GM18873 (cell line): ENCODE data around the gene PIM1.
"Not testable (repeated sequence)": the region's sequence is repeated elsewhere in the genome, so short reads cannot be mapped to it uniquely, and the experiment has no call there.

Source experiments
- ATAC-seq: cut with Tn5 transposase; IDR thresholded peaks from one replicate; pipeline ENCODE4 v1.9.1; 2021; ENCODE audit warnings: mild to moderate bottlenecking, moderate library complexity, moderate number of reproducible peaks; ENCODE audit not compliant: unreplicated experiment, low FRiP score

PIM1 gene

DNA sequence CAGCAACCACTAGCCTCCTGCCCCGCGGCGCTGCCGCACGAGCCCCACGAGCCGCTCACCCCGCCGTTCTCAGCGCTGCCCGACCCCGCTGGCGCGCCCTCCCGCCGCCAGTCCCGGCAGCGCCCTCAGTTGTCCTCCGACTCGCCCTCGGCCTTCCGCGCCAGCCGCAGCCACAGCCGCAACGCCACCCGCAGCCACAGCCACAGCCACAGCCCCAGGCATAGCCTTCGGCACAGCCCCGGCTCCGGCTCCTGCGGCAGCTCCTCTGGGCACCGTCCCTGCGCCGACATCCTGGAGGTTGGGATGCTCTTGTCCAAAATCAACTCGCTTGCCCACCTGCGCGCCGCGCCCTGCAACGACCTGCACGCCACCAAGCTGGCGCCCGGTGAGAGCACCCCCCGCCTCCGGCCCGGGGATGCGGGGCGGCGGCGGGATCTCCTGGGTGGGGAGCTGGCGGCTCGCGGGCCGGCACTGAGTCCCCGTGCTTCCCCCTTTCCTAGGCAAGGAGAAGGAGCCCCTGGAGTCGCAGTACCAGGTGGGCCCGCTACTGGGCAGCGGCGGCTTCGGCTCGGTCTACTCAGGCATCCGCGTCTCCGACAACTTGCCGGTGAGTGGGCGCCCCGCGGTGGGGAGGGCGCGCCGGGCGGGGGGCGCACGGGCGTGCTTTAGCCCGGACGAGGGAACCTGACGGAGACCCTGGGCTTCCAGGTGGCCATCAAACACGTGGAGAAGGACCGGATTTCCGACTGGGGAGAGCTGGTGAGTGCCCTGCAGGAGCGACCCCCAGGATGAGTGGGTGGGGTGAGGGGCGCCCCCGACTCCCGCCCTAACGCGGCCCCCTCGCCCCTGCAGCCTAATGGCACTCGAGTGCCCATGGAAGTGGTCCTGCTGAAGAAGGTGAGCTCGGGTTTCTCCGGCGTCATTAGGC is 585 bp downstream of the PIM1 start:
- ATAC-seq = peak; percentile 19

DNA sequence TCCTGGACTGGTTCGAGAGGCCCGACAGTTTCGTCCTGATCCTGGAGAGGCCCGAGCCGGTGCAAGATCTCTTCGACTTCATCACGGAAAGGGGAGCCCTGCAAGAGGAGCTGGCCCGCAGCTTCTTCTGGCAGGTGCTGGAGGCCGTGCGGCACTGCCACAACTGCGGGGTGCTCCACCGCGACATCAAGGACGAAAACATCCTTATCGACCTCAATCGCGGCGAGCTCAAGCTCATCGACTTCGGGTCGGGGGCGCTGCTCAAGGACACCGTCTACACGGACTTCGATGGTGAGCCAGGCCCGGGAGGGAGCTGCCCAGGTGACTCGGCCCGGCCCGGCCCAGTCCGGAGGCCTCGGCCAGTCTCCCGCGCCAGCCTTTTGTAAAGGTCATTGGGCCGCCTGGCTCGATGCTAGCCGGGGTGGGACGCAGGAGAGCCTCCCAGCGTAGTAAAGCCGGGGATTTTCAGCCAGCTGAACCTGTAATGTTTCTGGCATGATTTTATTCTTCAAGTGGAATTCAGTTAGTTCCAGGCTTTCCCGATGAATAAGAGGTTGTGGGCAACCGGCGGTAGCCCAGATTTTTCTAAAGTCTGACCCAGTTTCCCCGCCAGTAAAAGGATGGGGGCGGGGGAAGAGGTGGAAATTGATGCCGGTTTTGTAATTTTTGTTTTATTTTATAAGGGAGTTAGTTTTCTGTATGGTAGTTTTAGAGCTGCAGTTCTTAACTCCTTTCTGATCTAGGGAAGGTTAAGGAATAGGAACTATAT is 1.4 kb downstream of the PIM1 start:
- ATAC-seq = no peak

DNA sequence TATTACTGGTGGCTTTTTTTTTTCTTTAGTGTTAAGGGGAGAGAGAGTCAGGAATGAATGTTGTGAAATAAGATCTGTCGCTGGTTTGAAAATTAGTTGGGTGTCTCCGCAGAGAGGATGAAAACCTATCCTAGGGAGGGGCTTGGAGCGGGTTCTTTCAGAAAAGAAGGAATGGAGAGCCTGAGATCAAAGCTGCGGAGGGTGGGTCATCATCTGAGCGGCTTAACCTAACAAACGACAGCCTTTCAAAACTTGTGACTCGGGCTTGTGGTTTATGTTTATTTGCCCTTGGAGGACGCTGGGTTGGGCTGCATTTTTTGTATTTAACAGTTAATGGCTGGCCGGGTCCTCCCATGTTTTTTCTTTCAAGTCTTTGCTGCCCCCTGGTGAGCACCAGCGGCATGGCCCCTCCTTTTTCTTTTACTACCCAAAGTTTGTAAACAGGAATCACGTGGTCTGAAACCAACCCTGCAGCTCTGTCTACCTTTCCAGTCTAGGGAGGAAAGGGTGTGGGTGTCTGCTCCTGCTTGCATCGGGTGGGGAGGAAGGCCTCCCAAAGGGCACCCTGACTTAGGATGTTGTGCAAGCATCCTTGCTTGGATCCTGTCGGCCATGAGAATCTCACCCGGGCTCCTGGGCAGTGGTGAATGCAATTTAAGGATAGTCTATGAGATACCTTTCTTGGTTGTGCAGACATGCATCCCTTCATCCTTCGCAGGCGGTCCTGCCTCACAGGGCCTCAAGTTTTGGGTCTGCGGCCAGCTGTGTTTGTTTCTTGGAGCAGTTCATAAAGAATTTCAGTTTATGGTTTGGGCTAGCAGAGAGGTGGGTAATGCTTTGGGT is 2.2 kb downstream of the PIM1 start:
- peak; percentile 30 for ATAC-seq

DNA sequence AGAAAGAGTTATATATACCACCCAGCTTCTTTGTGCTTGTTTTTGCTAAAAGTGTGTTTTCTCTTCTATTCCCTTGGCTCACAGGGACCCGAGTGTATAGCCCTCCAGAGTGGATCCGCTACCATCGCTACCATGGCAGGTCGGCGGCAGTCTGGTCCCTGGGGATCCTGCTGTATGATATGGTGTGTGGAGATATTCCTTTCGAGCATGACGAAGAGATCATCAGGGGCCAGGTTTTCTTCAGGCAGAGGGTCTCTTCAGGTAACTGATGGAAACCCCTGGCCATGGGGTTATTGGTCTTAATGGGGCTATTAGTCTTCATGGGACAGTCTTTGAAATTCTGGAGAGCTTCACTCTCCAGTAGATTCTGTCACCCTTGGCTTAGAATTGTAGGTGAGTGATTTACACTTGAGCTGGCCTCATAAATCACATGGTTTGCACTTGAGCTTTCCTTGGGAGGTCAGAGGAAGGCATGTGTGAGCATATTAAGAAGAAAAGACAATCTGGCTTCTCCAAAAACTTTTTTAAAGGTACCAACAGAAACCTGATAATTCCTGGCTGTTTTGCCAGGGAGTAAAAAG is 3.0 kb downstream of the PIM1 start:
- no peak for ATAC-seq

GRCh38 chr6:37173493-37174195 is 3.7 kb downstream of the PIM1 start:
- ATAC-seq = no peak

DNA sequence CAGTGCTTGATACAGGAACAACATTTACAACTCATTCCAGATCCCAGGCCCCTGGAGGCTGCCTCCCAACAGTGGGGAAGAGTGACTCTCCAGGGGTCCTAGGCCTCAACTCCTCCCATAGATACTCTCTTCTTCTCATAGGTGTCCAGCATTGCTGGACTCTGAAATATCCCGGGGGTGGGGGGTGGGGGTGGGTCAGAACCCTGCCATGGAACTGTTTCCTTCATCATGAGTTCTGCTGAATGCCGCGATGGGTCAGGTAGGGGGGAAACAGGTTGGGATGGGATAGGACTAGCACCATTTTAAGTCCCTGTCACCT is 4.2 kb downstream of the PIM1 start:
- no peak for ATAC-seq

- ATAC-seq = no peak
Observed at GRCh38 chr6:37174515-37175331, 4.8 kb downstream of the PIM1 start.

DNA sequence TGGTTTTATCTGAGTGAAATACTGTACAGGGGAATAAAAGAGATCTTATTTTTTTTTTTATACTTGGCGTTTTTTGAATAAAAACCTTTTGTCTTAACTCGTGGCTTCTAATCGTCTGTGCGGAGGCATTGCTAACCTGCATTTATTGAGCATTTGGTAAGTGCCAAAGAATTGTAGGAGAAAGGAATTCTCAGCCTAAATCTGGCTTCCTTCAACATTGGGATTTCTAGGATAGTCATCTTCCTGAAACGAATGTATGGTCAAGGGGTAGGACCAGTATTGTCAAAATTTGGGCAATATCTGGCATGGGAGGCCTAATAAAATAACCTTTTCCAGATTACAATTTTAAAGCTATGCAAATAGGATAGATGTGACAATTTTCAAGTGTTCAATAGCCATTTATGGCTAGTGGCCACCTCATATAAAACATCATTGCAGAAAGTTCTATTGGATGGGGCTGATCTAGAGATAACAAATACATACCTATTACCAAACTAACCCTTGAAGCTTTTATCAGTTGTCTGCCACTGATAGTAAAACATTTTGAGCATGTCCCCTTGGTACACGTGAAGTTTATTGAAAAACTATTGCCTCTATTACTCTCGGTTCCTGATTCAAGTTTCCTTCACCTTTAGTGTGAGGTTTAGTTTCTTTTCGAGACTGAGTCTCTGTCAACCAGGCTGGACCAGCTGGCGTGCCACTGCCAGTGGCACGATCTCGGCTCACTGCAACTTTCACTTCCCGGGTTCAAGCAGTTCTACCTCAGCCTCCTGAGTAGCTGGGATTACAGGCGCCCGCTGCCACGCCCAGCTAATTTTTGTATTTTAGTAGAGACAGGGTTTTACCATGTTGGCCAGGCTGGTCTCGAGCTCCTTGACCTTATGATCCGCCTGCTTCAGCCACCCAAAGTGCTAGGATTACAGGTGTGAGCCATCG is 5.6 kb downstream of the PIM1 start:
- ATAC-seq = peak; percentile 41

DNA sequence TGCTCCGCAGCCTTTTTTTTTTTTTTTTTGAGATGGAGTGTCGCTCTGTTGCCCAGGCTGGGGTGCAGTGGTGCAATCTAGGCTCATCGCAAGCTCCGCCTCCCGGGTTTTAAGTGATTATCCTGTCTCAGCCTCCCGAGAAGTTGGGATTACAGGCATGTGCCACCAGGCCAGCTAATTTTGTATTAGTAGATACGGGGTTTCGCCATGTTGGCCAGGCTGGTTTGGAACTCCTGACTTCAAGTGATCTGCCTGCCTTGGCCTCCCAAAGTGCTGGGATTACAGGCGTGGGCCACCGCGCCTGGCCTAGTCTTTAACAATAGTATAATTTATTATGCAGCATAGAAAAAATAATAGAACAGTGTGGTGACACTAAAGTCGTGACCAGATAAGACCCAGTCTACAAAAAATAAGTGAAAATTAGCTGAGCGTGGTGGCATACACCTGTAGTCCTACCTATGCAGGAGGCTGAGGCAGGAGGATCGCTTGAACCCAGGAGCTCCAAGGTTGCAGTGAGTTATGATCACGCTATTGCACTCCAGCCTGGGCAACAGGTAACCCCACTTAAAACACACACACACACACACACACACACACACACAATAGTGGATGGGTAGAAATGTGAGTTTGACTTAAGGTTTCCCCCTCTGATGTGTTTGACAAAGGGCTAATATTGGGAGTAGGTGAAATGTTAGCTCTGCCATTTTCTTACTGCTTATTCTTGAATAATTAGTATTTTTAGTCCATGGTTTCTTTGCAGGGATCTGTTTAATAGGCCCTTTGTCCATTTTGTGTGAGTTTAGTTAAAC is 6.5 kb downstream of the PIM1 start:
- ATAC-seq = no peak

DNA sequence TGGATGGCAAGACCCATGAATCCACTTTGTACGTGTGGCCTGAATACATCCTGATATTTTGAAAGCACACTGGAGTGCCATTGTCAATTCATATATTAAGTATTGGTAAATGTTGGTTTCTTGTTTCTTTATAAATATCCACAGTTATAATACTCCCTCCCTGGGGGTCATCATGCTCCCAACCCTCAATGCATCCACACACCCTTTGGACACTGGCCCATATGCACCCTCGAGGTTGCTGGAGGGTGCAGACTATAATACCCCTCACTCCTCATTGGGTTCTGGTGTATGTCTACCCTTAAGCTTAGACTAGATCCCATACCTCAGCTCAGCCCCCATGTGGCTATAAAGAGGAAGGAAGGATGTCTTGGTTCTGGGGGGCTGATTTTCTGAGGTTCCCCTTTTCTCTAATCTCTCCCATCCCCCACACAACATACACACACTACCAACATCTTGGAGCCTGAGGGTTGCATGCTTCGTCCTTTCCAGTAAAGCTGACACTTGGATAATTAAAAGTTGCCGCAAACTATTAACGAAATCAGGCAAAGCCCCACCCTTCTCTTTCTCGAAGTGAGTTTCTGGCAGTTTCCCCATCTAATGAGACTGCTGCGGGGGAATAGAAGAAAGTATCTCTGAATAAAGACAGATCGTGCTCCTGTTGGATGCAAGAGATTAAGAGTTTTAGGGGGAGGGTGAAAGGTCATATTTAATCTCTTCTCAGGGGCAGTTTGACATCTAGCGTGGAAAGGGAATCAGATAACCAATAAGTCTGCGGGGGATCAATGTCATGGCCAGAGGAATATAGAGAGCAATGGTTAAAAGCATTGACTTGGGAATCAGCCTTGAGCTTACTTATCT is 7.4 kb downstream of the PIM1 start:
- ATAC-seq = no peak

DNA sequence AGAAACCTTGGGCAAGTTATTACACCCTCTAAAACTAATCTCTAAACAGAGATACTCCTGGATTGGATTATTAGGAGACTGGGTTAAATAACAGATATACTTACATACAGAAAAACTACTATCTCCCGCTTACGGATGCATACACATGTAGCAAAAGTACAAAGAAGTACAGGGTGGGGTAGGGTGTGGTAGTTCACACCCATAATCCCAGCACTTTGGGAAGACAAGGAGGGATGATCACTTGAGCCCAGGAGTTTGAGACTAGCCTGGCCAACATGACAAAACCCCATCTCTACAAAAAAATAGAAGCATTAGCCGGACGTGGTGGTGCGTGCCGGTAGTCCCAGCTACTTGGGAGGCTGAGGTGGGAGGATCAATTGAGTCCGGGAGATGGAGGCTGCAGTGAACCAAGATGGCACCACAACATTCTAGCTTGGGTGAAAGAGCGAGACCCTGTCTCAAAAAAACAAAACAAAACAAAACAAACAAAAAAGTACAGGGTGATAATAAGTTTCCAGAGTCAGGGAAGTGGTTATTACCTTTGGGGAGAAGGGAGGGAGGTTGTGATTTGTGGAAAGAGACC is 8.1 kb downstream of the PIM1 start:
- ATAC-seq = no peak

DNA sequence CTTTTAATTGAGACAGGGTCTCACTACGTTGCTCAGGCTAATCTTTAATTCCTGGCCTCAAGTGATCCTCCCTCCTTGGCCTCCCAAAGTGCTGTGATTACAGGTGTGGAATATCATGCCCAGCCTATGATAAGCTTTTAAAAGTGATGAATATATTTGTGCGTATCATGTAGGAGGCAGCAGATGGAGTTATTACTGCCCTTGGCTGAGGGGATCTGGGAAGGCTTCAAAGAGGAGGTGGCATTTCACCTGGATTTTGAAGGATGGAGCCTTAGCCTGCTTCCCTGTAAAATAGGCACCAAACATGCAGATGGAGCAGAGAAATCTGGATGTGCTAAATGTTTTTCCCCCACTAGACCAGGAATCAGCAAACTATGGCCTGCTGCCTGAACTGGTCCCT is 10.1 kb downstream of the PIM1 start:
- ATAC-seq = no peak

DNA sequence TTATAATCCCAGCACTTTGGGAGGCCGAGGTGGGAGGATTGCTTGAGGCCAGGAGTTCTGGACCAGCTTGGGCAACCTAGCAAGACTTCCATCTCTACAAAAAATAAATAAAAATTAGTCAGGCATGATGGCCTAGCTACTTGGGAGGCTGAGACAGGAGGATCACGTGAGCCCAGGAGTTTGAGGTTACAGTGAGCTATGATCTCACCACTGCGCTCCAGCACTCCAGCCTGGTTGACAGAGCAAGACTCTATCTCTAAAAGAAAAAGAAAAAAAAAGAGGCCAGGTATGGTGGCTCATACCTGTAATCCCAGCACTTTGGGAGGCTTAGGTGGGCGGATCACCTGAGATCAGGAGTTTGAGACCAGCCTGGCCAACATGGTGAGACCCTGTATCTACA is 10.7 kb downstream of the PIM1 start:
- not testable (repeated sequence) for ATAC-seq

DNA sequence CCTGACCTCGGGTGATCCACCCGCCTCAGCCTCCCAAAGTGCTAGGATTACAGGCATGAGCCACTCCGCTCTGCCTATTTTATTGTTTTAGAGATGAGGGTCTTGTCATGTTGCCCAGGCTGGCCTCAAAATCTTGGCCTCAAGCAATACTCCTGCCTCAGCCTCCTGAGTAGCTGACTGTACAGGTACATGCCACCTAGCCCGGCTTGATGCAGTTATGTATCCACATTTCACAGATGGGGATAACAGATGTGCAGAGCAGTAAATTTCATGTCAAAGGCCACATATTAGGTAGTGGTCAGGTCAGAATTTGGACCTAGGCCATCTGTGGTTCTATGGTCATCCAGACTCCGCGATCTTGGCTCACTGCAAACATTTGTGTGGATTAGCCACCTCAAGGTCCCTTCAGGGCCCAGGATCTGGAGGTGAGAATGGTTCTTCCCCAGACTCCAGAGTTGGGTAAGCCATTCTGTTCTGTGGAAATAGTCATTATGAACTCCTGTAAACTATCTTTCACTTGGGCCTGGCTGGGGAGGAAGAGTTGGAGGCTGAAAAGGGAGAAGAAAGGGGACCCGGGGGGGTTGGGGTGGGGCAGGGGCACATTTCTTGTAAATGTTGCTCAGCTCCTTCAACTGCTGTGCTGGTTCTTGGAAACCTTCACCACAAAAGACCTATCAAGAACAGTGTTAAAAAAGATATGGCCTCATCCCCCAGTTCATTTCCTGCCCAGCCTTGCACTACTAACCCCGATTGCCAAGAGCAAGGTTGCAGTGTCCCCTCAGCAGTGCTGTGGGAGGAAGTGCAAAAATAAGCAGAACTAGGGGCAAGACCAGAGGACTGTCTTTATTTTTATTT is 13.0 kb downstream of the PIM1 start:
- no peak for ATAC-seq
